ENCODE data around the gene SPATA33.
A peak's percentile ranks its signal among the peaks of the same experiment; 100 is the strongest.
"Not testable (repeated sequence)": the region's sequence is repeated elsewhere in the genome, so short reads cannot be mapped to it uniquely, and the experiment has no call there.

The SPATA33 gene

GRCh38 chr16:89667000-89667399, 9.4 kb downstream of the SPATA33 start:
- DNase-seq = not testable (repeated sequence)

GRCh38 chr16:89667633-89668032, 10.0 kb downstream of the SPATA33 start:
- no peak for DNase-seq

GRCh38 chr16:89668790-89669158, 11.1 kb downstream of the SPATA33 start:
- no peak for DNase-seq

- no peak for DNase-seq
Measured at GRCh38 chr16:89669755-89670154, 12.1 kb downstream of the SPATA33 start.

GRCh38 chr16:89670496-89671431, 13.1 kb downstream of the SPATA33 start:
- no peak for DNase-seq

GRCh38 chr16:89671565-89671964, 13.9 kb downstream of the SPATA33 start:
- DNase-seq = not testable (repeated sequence)

GRCh38 chr16:89672177-89672941, 14.7 kb downstream of the SPATA33 start:
- DNase-seq = no peak

- DNase-seq = no peak
Measured at GRCh38 chr16:89678258-89678657, 20.6 kb downstream of the SPATA33 start.

- DNase-seq = no peak
Measured at GRCh38 chr16:89685916-89686315, 28.3 kb downstream of the SPATA33 start.

- DNase-seq = peak; percentile 34
Measured at GRCh38 chr16:89686520-89687091, 29.0 kb downstream of the SPATA33 start, which contains the start of gene CDK10. TSS of gene CDK10 (plus strand) at chr16:89686689. CDS start at chr16:89686711, 22 bp downstream.

GRCh38 chr16:89687092-89687940, 29.7 kb downstream of the SPATA33 start:
- peak; percentile 7 for DNase-seq

- no peak for DNase-seq
Measured at GRCh38 chr16:89688395-89688794, 30.8 kb downstream of the SPATA33 start.

- no peak for DNase-seq
Measured at GRCh38 chr16:89689142-89689541, 31.5 kb downstream of the SPATA33 start.

- not testable (repeated sequence) for DNase-seq
Measured at GRCh38 chr16:89689621-89690020, 32.0 kb downstream of the SPATA33 start.

GRCh38 chr16:89690392-89690901, 32.8 kb downstream of the SPATA33 start:
- DNase-seq = no peak

- DNase-seq = no peak
Measured at GRCh38 chr16:89691231-89691985, 33.8 kb downstream of the SPATA33 start.

- no peak for DNase-seq
Measured at GRCh38 chr16:89691986-89692569, 34.4 kb downstream of the SPATA33 start.

GRCh38 chr16:89693289-89693731, 35.7 kb downstream of the SPATA33 start:
- no peak for DNase-seq

GRCh38 chr16:89693931-89694783, 36.5 kb downstream of the SPATA33 start:
- no peak for DNase-seq

GRCh38 chr16:89694784-89695085, 37.1 kb downstream of the SPATA33 start:
- DNase-seq = not testable (repeated sequence)

All from DMS79 (cell line).